Glomerular endothelial cell (primary cell): ENCODE data around the gene RNF213. TPM values are rescaled to one million over a fixed set of nuclear protein-coding genes. Genes with fewer than 3 reads are reported as not detected.
"Not testable (repeated sequence)": the region's sequence is repeated elsewhere in the genome, so short reads cannot be mapped to it uniquely, and the experiment has no call there.

Experiments used
- DNase-seq: peaks from one replicate; pipeline ENCODE4 v3.0.0-alpha.2; 2011; ENCODE audit warnings: low read depth, low spot score; ENCODE audit errors: extremely low read depth
- total RNA-seq: library from RNA; depleted of rRNA; stranded (reverse); fragments of >200 nt; gene quantifications from 2 replicates; pipeline ENCODE4 v1.2.3, GENCODE V29; 2015

The RNF213 gene
- total RNA-seq, 1 donor from 2014 or later: 209 TPM

- no peak for DNase-seq
These were observed 36.7 kb upstream of the RNF213 start for GRCh38 chr17:80223838-80224497.

- no peak for DNase-seq
These were observed 36.0 kb upstream of the RNF213 start for GRCh38 chr17:80224683-80225082.

- no peak for DNase-seq
These were observed 35.4 kb upstream of the RNF213 start for GRCh38 chr17:80225230-80225629.

GRCh38 chr17:80227156-80227555 lies 33.5 kb upstream of the RNF213 start:
- DNase-seq: no peak

- no peak for DNase-seq
These were observed 33.0 kb upstream of the RNF213 start for GRCh38 chr17:80227666-80228065.

GRCh38 chr17:80228477-80228876 lies 32.2 kb upstream of the RNF213 start:
- no peak for DNase-seq

GRCh38 chr17:80229011-80229410 lies 31.6 kb upstream of the RNF213 start:
- no peak for DNase-seq

GRCh38 chr17:80232438-80232837 lies 28.2 kb upstream of the RNF213 start:
- no peak for DNase-seq

GRCh38 chr17:80233202-80233601 lies 27.4 kb upstream of the RNF213 start:
- no peak for DNase-seq

GRCh38 chr17:80236911-80237310 lies 23.7 kb upstream of the RNF213 start:
- DNase-seq: no peak

GRCh38 chr17:80237386-80237785 lies 23.3 kb upstream of the RNF213 start:
- no peak for DNase-seq

- DNase-seq: no peak
These were observed 18.1 kb upstream of the RNF213 start for GRCh38 chr17:80242505-80242904.

GRCh38 chr17:80243526-80244433 lies 16.9 kb upstream of the RNF213 start:
- no peak for DNase-seq

GRCh38 chr17:80244448-80244847 lies 16.2 kb upstream of the RNF213 start:
- not testable (repeated sequence) for DNase-seq

- no peak for DNase-seq
These were observed 15.7 kb upstream of the RNF213 start for GRCh38 chr17:80244871-80245509.

- DNase-seq: no peak
These were observed 14.9 kb upstream of the RNF213 start for GRCh38 chr17:80245566-80246265.

GRCh38 chr17:80246266-80246681 lies 14.4 kb upstream of the RNF213 start:
- no peak for DNase-seq

- DNase-seq: no peak
These were observed 13.9 kb upstream of the RNF213 start for GRCh38 chr17:80246726-80247125.

GRCh38 chr17:80247561-80247960 lies 13.1 kb upstream of the RNF213 start:
- no peak for DNase-seq

- no peak for DNase-seq
These were observed 12.4 kb upstream of the RNF213 start for GRCh38 chr17:80248001-80248893.
